T-helper 17 cell (primary cell): ENCODE data around the gene CTR9. TPM values are rescaled to one million over a fixed set of nuclear protein-coding genes. Genes with fewer than 3 reads are reported as not detected.

Experiments used
- ATAC-seq: fragments of 150-1000 bp; cut with Tn5 transposase; 2 replicates; pipeline ENCODE4 v1.10.0; 2021; ENCODE audit warnings: mild to moderate bottlenecking, moderate library complexity
- DNase-seq, 3 donors: peaks; one replicate each; pipeline versions ENCODE4 v3.0.0 to v3.0.0-alpha.2; 2020 to 2021
- H3K9me3 ChIP-seq: one replicate; pipeline ENCODE4 v1.7.0; 2013; ENCODE audit warnings: low read length, mild to moderate bottlenecking; ENCODE audit not compliant: control insufficient read depth, poor library complexity, severe bottlenecking
- H3K27ac Mint-ChIP-seq: one replicate; pipeline ENCODE4 v1.8.0; 2022; ENCODE audit warnings: mild to moderate bottlenecking, moderate library complexity, mixed read lengths
- H3K27me3 Mint-ChIP-seq: one replicate; pipeline ENCODE4 v1.8.0; 2022; ENCODE audit warnings: mixed read lengths
- H3K36me3 Mint-ChIP-seq: one replicate; pipeline ENCODE4 v1.8.0; 2022; ENCODE audit warnings: low read depth, mixed read lengths
- H3K4me1 Mint-ChIP-seq: one replicate; pipeline ENCODE4 v1.8.0; 2022; ENCODE audit warnings: mild to moderate bottlenecking, mixed read lengths
- H3K4me3 Mint-ChIP-seq: one replicate; pipeline ENCODE4 v1.8.0; 2022; ENCODE audit warnings: mild to moderate bottlenecking, moderate library complexity, mixed read lengths
- total RNA-seq, 4 donors: library from RNA in 2 of 4; stranded (reverse) in 2 of 4; gene quantifications; one replicate each; pipeline ENCODE4 v1.2.3 and lab custom pipeline; 2022 to 2026

Gene CTR9
- total RNA-seq, 2 donors from 2014 or later: 27.3 to 28.8 TPM

DNA sequence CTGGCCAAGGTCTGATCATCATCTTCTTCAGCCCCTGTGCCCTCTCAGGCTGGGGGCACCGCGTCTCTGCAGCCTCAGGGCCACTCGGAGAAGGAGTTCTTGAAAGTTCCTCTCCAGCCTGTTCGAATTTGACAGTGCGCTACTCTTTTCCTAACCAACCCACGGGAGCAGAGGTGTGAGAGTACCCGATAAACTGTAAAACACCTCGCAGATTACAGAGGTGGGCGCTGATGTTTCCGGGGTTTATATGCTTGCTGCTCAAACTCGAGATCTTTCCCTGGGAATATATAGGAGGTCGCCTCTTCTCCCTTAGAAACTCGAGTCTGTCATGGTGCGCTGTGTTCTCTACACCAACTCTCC is 515 bp downstream of the CTR9 start:
- Mint-ChIP-seq H3K4me1 (peaks cover 20% of the 10 kb centered on the region), H3K4me3 (peak overlapping the region; percentile 95), H3K36me3 (peaks cover 5% of the 10 kb centered on the region), H3K27ac (peak overlapping the region; percentile 92), H3K27me3 (no peaks in the 10 kb centered on the region)
- no peak for DNase-seq
- H3K9me3 ChIP-seq: no peaks in the 10 kb centered on the region
- ATAC-seq: no peak

DNA sequence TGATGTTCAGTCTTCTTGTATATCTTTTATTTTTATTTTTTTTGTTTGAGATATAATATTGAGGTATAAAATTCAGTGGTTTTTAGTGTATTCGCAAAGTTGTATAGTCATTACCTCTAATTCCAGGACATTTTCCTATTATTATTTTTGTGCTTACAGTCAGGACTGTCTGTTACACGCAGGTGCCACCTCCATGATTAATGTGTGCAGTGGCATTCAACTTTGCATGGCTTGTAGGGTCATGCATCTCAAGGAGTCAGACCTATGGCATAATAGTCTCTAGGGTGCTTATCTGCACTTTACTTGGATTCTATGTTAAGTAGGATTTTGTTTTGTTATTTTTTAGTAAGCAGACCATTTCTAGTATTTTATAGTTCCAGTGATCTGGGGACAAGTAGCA is 1.0 kb downstream of the CTR9 start:
- Mint-ChIP-seq H3K36me3 (peaks cover 5% of the 10 kb centered on the region), H3K4me1 (peaks cover 24% of the 10 kb centered on the region), H3K4me3 (peak overlapping the region; percentile 95), H3K27ac (peak overlapping the region; percentile 92), H3K27me3 (no peaks in the 10 kb centered on the region)
- ATAC-seq (no peak), DNase-seq (no peak)
- H3K9me3 ChIP-seq: no peaks in the 10 kb centered on the region

DNA sequence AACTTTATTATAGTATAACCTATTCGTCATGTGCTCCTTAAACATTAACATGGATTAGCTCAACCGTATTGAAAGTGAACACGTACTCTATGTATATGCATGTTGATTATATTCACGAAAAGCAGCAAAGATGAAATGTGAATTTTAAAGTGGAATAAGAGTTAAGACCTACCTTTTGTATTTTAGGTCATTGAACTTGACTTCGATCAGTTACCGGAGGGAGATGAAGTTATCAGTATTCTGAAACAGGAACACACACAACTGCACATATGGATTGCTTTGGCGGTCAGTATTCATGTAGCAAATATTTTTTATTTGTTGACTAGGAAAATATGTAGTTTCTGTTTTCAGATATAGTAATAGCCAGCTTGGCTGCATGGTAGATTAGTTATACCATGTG is 1.4 kb downstream of the CTR9 start:
- peaks cover 5% of the 10 kb centered on the region for H3K36me3 Mint-ChIP-seq
- peak overlapping the region; percentile 92 for H3K27ac Mint-ChIP-seq
- DNase-seq (no peak), ATAC-seq (no peak)
- H3K4me1 Mint-ChIP-seq: peaks cover 25% of the 10 kb centered on the region
- H3K4me3 Mint-ChIP-seq: peak overlapping the region; percentile 95
- H3K9me3 ChIP-seq: no peaks in the 10 kb centered on the region
- H3K27me3 Mint-ChIP-seq: no peaks in the 10 kb centered on the region

DNA sequence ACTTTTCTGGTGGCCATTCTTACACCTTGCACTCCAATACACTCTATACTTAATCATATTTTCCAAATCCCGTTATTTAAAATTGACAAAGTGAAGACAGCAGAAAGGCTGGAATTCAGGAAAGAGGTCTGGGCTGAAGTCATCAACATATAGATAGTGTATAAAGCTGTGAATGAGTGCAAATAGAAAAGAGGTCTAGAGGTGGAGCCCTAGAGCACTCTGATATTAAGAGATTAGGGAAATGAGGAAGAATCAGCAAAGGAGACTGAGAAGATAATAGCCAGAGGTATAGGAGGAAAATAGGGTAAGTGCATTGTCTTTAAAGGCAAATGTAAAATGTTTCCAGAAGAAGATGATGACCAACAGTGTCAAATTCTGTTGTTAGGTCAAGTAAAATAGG is 7.9 kb downstream of the CTR9 start:
- no peak for DNase-seq
- Mint-ChIP-seq H3K36me3 (peaks cover 10% of the 10 kb centered on the region), H3K27ac (no peak overlapping the region), H3K4me3 (no peak overlapping the region), H3K27me3 (no peaks in the 10 kb centered on the region), H3K4me1 (peaks cover 7% of the 10 kb centered on the region)
- ATAC-seq: no peak
- no peaks in the 10 kb centered on the region for H3K9me3 ChIP-seq

DNA sequence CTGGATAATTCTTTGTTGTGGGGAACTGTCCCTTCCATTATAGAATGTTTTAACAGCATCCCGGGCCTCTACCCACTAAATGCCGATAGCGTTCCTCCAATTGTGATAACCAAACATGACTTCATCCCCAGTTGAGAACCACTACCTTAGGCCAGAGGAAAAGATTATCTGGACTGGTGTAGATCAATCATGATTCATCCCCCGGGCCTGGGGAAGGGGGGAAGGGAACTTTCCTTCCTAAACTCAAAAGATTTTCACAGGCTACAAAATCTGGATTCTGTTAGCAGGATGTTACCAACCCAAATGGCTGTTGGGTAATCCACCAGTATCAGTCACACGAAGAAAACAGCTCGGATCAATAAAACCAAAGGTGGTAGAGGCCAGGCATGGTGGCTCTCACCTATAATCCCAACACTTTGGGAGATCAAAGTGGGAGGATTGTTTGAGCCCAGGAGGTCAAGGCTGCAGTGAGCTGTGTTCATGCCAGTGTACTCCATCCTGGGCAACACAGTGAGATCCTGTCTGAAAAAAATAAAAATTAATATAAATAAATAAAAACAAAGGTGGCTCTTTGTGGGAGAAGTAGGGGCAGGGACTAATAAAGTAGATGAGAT is 10.1 kb downstream of the CTR9 start:
- Mint-ChIP-seq H3K4me1 (peaks cover 7% of the 10 kb centered on the region), H3K27me3 (no peaks in the 10 kb centered on the region), H3K36me3 (peaks cover 10% of the 10 kb centered on the region), H3K4me3 (no peak overlapping the region), H3K27ac (no peak overlapping the region)
- no peaks in the 10 kb centered on the region for H3K9me3 ChIP-seq
- DNase-seq: no peak
- ATAC-seq: no peak

DNA sequence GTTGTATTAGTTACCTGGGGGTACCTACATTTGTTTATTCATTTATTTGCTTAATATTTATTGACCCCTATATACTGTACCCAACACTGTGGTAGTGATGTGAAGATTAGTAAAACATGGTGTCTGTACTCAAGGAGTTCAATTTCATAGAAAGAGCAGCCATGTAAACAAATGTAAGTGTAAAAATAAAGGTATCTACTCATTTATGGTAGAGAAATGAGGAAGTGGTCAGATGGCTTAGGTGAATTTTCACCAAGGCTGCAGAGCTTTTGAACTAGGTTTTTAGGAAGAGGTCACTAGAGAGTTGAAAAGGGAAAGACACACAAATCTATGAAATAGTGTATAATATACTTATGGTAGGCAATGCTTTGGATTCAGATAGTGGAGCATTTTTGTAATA is 11.1 kb downstream of the CTR9 start:
- DNase-seq (no peak), ATAC-seq (no peak)
- H3K9me3 ChIP-seq: no peaks in the 10 kb centered on the region
- peak overlapping the region; percentile 43 for H3K27ac Mint-ChIP-seq
- H3K36me3 Mint-ChIP-seq: peaks cover 10% of the 10 kb centered on the region
- H3K4me1 Mint-ChIP-seq: peaks cover 3% of the 10 kb centered on the region
- no peak overlapping the region for H3K4me3 Mint-ChIP-seq
- H3K27me3 Mint-ChIP-seq: no peaks in the 10 kb centered on the region

DNA sequence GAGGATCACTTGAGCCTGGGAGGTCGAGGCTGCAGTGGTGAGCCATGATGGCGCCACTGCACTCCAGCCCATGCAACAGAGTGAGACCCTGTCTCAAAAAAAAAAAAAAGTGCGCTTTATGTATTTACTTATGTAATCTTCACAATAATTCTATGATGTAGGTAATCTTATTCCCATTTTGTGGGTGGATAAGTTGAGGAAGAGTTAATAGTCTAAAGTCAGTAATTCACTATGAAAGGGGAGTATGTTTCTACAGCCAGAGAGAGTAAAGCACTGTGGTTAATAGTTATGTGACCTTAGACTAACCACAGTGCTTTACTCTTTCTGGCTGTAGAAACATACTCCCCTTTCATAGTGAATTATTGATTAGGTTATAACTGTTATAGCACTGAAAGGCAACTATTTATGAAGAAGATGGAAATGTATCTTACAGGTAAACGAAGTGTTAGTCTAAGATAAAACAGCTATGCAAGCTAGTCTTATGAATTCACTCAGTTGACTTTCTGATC is 11.9 kb downstream of the CTR9 start:
- peaks cover 10% of the 10 kb centered on the region for H3K36me3 Mint-ChIP-seq
- no peaks in the 10 kb centered on the region for H3K9me3 ChIP-seq
- DNase-seq (no peak), ATAC-seq (no peak)
- no peaks in the 10 kb centered on the region for H3K27me3 Mint-ChIP-seq
- H3K27ac Mint-ChIP-seq: peak overlapping the region; percentile 43
- peaks cover 3% of the 10 kb centered on the region for H3K4me1 Mint-ChIP-seq
- no peak overlapping the region for H3K4me3 Mint-ChIP-seq

DNA sequence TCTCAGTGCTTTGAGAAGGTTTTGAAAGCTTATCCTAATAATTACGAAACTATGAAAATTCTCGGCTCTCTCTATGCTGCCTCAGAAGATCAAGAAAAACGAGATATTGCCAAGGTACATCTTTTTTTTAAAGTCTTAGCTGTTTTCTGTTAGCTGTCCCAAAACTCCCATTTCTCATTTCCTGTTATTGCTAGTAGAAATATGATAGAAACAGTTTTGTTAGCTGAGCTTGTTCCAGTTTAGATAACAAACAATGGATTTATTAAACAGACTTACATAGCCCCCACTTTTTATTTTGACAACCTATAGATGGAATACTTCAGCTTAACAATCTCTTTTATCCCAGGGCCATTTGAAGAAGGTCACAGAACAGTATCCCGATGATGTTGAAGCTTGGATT is 12.7 kb downstream of the CTR9 start:
- DNase-seq (no peak), ATAC-seq (no peak)
- H3K4me1 Mint-ChIP-seq: peaks cover 3% of the 10 kb centered on the region
- peaks cover 10% of the 10 kb centered on the region for H3K36me3 Mint-ChIP-seq
- peak overlapping the region; percentile 43 for H3K27ac Mint-ChIP-seq
- no peaks in the 10 kb centered on the region for H3K9me3 ChIP-seq
- H3K27me3 Mint-ChIP-seq: no peaks in the 10 kb centered on the region
- H3K4me3 Mint-ChIP-seq: no peak overlapping the region

DNA sequence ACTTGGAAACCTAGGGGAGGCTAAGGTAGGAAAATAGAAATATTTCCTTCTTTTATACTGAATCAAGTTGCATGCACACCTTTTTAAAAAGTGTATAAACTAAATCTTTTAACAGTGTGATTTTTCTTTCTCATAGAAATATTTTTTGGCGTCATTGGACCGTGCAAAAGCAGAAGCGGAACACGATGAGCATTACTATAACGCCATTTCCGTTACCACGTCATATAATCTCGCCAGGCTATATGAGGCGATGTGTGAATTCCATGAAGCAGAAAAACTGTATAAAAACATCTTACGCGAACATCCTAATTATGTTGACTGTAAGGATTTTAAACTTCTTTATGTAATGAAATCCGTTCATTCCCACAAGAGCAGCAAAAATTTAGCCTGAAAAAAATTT is 13.4 kb downstream of the CTR9 start:
- no peaks in the 10 kb centered on the region for H3K9me3 ChIP-seq
- no peaks in the 10 kb centered on the region for H3K27me3 Mint-ChIP-seq
- peaks cover 12% of the 10 kb centered on the region for H3K36me3 Mint-ChIP-seq
- ATAC-seq: no peak
- peaks cover 3% of the 10 kb centered on the region for H3K4me1 Mint-ChIP-seq
- H3K4me3 Mint-ChIP-seq: no peak overlapping the region
- peak overlapping the region; percentile 43 for H3K27ac Mint-ChIP-seq
- no peak for DNase-seq

DNA sequence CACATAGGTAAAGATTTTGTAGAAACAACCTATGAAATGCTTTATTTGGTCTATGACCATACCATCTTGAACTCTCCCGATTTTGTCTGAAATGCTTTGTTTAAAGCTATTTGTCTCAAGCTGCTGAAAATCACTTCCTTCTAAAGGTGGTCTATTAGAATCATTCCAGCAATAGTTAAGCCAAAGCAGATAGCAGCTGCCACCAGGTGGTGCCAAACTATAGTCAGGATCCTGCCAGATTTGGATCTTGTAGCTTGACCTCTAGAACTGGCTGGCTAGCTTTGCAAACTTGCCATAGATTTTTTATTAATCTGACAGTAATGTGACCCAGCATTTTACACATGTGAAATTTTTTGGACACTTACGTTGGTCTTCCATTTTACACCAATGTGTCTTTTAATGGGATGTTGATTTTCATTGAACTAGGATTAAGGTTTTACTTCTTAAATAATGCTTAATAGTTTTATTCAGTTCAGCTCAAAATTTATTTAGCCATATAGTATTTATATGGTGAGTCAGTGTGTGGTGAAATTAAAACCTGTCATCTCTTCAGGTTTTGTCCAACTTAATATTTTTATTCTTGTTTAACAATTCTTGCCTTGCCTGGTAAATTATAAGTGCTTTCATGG is 19.7 kb downstream of the CTR9 start:
- DNase-seq: no peak
- no peaks in the 10 kb centered on the region for H3K4me1 Mint-ChIP-seq

DNA sequence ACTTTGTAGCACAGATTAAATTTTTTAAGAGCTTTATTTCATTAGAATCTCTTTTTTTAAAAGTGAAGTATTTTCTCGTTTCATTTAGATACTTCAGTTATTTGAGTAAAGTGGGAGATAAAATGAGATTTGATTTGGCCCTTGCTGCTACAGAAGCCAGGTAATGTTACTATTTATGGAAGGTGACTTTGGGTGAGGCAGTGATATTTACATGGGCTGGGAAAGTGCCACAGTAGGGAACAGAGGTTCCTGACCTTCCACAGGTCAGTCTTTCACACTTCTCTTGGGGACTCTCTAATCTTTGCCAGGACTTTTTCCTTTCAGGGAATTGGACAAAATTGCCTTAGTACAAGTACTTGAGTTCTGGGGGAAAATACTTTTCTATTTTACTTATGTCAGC is 20.4 kb downstream of the CTR9 start:
- Mint-ChIP-seq H3K4me3 (no peak overlapping the region), H3K4me1 (no peaks in the 10 kb centered on the region), H3K27ac (peak overlapping the region; percentile 43), H3K36me3 (peaks cover 14% of the 10 kb centered on the region), H3K27me3 (no peaks in the 10 kb centered on the region)
- no peaks in the 10 kb centered on the region for H3K9me3 ChIP-seq
- no peak for DNase-seq
- ATAC-seq: no peak

More for the DNA sequence above, 19.7 kb downstream of the CTR9 start:
- no peaks in the 10 kb centered on the region for H3K27me3 Mint-ChIP-seq
- H3K4me3 Mint-ChIP-seq: no peak overlapping the region
- peaks cover 12% of the 10 kb centered on the region for H3K36me3 Mint-ChIP-seq
- ATAC-seq: no peak
- no peaks in the 10 kb centered on the region for H3K9me3 ChIP-seq
- no peak overlapping the region for H3K27ac Mint-ChIP-seq

DNA sequence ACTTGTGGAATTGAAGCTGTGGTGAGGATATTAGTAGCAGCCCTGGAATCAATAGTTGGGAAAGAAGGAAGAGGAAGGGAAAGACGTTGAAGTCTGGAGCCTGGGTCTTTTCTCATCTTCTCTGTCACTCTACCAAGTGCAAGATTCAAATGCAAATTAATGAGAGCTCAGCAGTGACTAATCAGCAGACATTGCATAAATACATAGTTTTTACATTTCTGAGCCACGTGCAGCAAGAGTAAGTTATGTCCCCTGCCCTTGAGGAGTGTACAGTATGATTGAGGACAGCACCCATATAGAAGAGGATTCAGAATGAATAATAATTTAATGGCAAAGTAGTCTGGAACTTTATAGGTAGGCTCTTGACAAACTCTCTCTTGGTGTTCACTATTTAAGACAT is 23.8 kb downstream of the CTR9 start:
- no peak overlapping the region for H3K27ac Mint-ChIP-seq
- H3K9me3 ChIP-seq: no peaks in the 10 kb centered on the region
- ATAC-seq: no peak
- no peaks in the 10 kb centered on the region for H3K27me3 Mint-ChIP-seq
- DNase-seq: no peak
- peaks cover 13% of the 10 kb centered on the region for H3K36me3 Mint-ChIP-seq
- H3K4me3 Mint-ChIP-seq: no peak overlapping the region
- peaks cover 2% of the 10 kb centered on the region for H3K4me1 Mint-ChIP-seq

DNA sequence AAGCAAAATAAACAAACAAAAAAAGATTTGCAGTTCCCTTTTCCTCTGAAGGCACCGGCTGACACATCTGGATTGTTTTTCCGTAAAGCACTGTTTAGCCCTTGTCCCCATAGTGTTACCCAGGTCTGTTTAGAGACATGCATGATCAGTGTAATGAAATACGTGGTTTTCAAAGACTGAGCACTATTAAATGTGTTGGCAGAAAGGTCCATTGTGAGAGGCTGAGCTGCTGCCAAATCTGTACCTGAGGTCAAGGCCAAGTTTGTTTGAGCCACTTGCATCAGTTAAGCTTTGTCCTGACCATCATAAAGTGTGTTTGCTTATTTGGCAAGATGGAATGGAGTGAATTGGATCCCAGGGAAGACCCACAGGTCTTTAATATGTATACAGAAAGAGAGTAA is 26.3 kb downstream of the CTR9 start:
- H3K4me1 Mint-ChIP-seq: peaks cover 2% of the 10 kb centered on the region
- H3K36me3 Mint-ChIP-seq: peaks cover 16% of the 10 kb centered on the region
- no peak overlapping the region for H3K27ac Mint-ChIP-seq

DNA sequence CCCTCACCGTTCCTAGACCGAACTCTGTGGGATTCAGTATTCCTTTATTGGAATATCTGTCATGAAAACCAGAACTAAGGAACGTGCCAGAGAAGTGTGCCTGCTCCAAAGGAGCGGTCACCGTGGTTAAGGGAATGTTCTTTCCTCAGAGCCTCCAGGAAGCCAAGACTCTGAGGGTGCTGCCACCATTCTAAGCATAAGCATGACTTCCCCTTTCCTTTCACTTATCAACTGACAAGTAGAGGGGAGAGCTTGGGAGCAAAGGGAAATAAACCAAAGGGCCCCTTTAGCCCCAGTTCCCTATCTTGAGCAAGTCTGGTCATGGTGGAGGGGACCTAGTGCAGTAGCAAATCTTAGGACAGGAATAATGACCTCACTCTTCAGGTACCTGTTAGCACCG is 26.8 kb downstream of the CTR9 start:
- no peaks in the 10 kb centered on the region for H3K9me3 ChIP-seq
- H3K27ac Mint-ChIP-seq: no peak overlapping the region
- ATAC-seq (no peak), DNase-seq (no peak)
- peaks cover 16% of the 10 kb centered on the region for H3K36me3 Mint-ChIP-seq
- no peaks in the 10 kb centered on the region for H3K27me3 Mint-ChIP-seq
- H3K4me1 Mint-ChIP-seq: peaks cover 2% of the 10 kb centered on the region
- H3K4me3 Mint-ChIP-seq: no peak overlapping the region

More for the DNA sequence above, 26.3 kb downstream of the CTR9 start:
- no peaks in the 10 kb centered on the region for H3K9me3 ChIP-seq
- Mint-ChIP-seq H3K27me3 (no peaks in the 10 kb centered on the region), H3K4me3 (no peak overlapping the region)
- DNase-seq (no peak), ATAC-seq (no peak)
